HG03378 (cell line): ENCODE results near the gene PKP1.

Experiments
- ATAC-seq: cut with Tn5 transposase; IDR thresholded peaks from one replicate; pipeline ENCODE4 v1.9.1; 2021; ENCODE audit warnings: mild to moderate bottlenecking, moderate library complexity; ENCODE audit not compliant: unreplicated experiment

Gene PKP1

DNA sequence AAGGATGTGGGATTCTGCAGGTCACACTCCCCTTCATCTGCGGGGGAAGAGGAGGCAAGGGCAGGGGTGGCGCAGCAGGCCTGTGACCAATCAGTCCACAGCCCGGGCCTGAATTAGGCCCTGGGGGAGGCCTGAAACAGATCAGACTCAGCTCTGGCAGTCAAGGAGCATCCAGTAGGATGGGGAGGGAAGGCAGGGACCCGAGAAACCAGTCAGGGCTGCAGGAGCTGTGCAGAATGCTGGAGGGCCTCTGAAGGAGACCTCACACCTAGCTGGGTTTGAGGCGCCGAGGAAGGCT is 81.5 kb downstream of the PKP1 start:
- ATAC-seq = no peak

DNA sequence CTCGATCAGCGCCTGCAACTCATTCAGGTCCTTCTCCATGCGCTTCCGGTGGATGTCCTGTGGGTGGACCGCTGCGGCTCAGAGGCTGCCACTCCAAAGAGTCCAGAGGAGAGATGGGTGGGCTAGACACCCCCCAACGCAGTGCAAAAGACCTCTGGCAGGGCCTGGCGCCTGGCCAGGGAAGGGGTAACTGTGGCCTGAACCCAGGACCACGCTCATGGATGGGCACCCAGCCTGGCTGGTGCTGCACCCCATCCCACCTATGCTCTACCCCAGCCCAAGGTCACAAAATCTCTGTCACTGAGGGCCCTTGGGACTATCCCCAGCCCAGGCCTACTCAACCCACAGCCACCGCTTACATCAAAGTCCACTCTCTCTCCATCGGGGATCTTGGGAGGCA is 81.9 kb downstream of the PKP1 start:
- no peak for ATAC-seq

DNA sequence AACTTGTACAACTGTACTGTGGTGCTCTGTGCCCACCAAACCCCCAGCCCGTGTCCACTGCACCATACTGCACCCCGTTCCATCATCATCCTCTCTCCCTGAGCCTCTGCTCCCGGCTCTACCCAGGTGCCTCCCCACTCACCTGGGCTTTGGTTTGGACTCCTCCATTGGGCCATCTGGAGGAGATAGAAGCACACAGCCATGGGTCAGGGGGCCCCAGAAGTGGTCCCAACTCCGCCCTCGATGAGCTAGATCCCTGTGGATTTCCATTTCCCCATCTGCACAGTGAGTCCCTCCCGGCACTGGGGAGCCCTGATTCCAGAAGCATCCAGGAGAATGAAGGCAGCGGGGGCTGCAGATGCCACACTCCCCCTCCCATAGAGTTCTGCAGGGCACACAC is 83.4 kb downstream of the PKP1 start:
- no peak for ATAC-seq

DNA sequence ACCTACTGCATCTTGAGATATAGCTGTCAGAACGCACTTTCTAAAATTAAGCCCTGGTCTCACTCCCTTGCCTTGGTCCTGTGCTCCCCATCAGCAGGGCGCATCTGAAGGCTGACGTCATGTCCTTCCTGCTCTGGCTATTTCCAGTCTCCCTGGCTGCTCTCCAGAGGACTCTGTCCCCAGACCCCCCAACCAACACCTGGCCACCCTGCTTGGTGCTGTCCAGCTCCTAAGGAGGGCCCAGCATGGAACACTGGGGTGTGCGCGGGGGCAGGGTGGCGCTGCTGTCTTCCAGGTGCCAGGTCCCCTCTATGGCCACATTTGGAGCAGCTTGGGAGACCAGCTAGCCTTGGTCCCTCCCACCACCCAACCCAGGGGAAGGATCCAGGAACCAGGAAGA is 85.9 kb downstream of the PKP1 start:
- no peak for ATAC-seq

DNA sequence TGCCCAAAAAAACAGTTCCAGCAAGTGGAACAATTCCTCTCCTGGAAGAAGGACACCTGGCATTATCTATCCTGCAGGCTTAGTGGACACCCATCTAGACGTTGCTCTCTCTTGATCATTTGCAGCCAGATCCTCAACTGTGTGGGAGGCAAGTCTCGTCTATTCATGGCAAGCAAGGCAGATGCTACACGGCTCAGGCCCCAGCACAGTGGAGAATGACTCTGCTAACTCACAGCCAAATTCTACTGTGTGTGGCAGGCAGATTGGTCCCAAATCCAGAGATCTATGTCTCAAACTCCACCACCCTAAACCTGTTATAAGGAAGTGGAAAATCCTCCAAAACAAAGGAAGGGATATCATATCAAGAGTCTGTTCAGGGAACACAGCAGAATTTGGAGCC is 87.2 kb downstream of the PKP1 start:
- no peak for ATAC-seq

DNA sequence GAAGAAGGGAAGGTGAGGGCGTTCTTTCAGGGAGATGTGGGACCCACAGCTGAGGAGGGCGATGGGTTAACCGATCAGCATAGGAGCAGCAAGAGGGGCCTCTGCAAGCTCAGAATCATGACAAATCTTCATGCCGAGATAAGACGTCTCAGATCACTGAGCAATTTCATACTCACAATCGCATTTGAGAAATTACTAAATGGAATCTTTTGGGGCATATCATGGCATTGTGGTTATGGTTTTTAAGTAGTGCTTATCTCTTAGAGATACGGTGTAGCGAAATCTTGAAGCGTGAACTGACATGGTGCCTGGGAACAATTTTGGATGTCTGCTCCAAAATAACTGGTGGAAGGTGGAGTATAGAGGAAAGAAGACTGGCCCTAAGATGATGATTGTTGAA is 88.0 kb downstream of the PKP1 start:
- no peak for ATAC-seq

DNA sequence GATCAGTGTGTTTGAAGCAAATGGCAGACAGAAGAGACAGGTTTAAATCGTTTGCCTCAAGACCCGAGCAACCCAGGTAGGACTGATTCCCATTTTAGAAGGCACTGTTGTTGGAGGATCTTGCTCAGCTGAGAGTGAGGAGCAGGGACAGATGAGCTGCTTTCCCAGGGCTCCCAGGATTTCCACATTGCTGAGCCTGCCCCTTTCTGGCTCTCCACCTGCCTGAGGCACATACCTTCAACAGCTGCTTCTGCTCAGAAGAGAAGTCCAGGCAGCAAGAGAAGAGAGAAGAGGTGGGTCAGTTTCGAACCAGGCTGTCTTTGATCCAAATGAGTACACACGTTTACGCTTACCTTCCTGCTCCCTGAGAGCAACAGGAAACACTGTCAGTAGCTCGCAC is 88.5 kb downstream of the PKP1 start:
- no peak for ATAC-seq

DNA sequence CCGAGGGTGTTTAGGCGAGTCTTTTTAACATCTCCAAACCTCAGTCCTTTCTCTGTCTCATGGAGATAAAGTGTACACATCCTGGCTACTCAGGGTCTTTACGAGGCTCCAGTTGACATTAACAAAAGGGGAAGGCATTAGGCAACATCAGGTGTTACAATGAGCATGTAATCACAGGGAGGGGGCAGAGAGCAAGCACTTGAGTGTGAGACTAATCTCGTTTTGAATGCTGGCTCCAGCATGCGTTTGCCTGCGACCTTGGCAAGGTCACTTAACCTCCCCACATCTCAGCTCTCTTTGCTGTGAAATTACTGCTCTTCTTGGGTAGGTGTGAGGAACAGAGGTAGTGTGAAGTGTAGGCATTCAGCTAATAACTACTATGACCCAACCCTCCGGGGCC is 91.1 kb downstream of the PKP1 start:
- ATAC-seq = no peak

DNA sequence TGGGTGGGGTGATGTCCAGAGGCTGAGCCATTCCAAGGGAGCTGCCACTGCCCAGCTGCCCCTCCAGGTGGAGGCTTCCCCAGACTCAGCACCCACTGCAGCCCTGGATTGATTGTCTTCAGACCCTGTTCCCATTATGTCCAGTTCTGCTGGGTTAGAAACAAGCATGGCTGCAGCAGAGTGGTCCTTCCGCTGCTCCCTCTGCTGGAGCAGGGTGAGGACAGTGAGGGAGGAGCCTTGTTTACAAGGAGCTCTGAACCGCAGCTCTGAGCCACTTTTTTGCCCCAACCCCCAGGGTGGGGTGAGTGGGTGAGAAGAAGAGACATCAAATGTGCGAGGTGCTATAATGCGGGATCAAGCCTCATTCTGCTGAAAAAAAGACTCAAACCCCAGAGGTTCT is 91.9 kb downstream of the PKP1 start:
- ATAC-seq = no peak

DNA sequence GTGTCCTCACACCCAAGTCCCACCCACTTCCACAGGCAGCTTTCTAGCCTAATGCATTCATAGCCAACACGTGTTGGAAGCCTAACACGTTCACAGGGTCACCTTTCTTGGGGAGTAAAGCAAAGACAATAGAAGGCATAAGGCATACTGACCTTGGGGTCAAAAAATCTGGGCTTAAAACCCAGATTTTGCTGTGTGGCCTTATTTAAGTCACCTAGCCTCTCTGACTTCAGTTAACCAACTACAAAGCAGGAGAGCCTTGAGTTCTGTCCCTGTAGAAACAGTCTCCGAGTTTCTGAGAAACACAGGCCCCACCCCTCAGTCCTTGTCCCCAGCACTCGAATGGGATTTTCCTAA is 92.8 kb downstream of the PKP1 start:
- no peak for ATAC-seq

DNA sequence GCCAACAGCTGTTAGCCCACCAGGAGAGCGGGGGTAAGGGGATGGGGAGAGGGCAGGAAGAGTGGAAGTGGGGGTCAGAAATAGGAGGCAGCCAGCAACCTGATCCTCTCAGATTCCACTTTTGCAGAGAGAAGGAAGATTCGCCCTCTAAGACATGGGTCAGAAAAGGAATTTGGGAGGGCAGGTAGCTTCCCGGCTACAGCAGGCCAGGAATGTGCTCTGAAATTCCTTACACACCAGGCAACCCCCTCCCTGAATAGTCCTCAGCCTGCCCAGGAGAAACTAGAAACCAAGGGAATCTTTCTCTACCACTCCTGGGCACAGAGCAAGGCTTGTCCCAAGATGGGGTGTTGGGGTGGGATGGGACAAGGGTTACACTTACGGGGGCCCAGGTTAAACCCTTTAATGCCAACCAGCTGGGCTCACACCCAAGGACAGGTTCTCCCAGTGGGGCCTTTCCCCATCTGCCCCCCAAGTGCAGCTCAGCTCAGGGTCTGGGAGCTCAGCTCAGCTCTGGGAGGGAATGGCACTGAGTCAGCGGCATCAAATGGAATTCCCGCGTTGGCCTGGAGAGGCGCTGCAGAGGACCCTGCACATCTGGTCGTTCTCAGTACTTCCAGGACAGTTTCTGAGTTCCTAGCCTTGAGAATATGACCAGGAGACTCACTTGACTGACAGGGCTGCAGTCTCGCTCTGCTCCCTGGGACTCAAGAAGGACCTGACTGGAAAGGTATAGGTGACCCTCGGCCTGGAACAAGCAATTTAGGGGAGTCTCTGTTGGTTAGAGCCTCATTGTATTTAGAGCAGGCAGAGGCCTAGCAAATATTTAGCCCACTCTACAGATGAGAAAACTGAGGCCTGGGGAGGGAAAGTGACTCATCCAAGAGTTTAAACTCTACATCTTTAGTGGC is 93.4 kb downstream of the PKP1 start:
- no peak for ATAC-seq

DNA sequence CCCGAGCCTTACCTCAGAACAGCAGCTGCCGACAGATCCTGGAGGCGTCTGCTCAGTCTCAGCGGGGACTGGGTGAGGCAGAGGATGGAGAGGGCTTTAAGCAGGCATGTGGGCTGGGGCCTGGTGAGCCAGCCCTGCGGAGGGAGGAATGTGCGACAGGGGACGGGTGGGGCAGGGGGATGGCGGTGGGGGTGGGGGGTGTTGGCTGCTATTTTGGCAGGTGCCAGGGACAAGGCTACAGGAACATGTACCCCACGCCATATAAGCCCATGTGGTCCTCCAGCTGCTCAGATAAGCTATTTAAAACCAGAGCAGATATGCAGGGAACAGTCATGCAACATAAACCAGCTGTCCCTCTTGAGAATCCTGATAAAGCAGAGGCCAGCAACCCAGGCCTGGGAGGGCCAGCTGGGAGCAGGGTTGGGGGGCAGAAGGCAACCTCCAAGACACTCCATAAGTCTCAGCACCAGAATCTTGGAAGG is 94.3 kb downstream of the PKP1 start, which contains the start of gene TNNT2:
Gene TNNT2, minus strand, starts transcription at position 70 of the 482 bp plus-strand sequence. CDS start 4,426 bp downstream, outside the sequence.
- ATAC-seq = no peak

DNA sequence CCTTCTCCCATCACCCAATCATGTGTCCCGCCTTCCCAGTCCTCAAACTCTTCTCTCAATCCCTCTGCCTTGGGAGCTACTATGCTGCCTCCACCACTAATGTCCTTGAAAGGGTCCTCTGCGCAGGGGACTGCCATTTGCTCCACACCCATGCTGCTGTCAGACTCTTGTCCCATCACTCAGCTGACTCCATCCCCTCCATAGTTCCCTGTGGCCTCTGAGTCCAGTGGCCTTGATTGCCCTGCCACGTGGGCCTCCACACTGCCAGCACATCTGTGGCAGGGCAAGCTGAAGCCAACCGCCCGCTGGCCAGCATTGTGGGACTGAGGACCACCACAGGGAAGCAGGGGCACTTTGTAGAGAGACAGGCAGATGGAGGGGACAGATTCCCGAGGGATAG is 95.5 kb downstream of the PKP1 start:
- ATAC-seq = no peak

DNA sequence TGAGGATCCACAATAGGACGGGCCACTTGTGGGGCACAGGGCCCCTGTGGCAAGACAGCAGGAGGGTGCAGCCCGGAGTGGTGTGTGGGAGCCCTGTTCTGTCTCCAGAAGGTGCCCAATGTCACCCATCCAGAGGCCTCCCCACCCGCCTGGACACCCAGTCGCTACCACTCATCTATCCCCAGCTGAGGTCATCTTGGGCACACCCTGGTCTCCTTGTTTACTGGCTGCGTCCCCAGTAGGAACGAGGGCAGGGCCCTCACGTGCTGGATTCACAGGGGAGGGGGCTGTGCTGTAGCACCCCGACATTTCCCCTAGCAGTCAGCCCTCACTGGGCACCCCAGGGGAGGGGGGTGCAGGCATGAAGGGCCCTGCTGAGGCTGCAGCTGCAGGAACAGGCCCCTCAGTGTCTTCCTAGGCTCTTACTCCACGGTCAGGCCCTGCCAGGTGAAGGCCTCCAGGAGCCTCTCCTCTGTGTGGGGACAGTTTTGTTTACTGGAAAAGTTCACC is 96.5 kb downstream of the PKP1 start:
- no peak for ATAC-seq

DNA sequence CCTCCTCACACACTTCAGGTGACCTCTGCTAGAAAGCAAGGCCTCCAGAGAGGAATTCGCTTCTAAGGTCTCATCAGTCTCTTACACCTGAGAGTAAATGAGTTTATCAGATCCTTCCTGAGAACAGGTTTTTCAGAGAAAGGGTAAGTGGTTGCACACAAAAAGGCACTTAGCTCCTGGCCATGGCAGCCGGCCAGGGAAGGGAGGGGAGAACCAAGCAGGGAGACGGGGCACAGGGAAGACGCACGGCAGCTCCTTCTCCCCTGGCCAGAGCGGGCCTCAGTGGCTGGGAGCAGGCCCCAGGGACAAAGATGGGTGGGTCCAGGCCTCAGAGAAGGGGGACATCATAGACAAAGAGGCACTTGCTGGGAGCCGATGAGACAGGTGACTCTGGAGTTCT is 97.8 kb downstream of the PKP1 start:
- ATAC-seq = no peak
